ENCODE measurements around the gene GNAI1. TPM values are rescaled to one million over a fixed set of nuclear protein-coding genes. Genes with fewer than 3 reads are reported as not detected.

The GNAI1 gene
- 6.4 and 7.5 TPM in 2 replicates for total RNA-seq

GRCh38 chr7:80134536-80135308, at the start of gene GNAI1:
Gene GNAI1, plus strand, starts transcription at chr7:80134831. Its CDS starts 330 bp downstream, at chr7:80135161.
- intact Hi-C loops (cut with micrococcal nuclease) = loop anchor here (5.0 kb wide), 3 partner anchors 57 to 258 kb away; no protein-coding TSS in a partner anchor
- peak; percentile 11 for DNase-seq (ENCODE audit: low spot score)
- Mint-ChIP-seq H3K4me1 (ENCODE audit: low read depth) (peaks cover 26% of the 10 kb centered on the region), H3K9me3 (no peaks in the 10 kb centered on the region), H3K36me3 (ENCODE audit: low read depth) (no peaks in the 10 kb centered on the region), H3K4me3 (ENCODE audit: low read depth) (peak within 1 kb of the TSS; percentile 77), H3K27ac (peak within 1 kb of the TSS; percentile 60), H3K27me3 (ENCODE audit: low read depth) (peaks cover 51% of the 10 kb centered on the region)

GRCh38 chr7:80087051-80087770, 47.4 kb upstream of the GNAI1 start:
- peaks cover 4% of the 10 kb centered on the region for H3K27me3 Mint-ChIP-seq (ENCODE audit: low read depth)
- no peak overlapping the region for H3K27ac Mint-ChIP-seq
- DNase-seq (ENCODE audit: low spot score) = no peak
- no peaks in the 10 kb centered on the region for H3K9me3 Mint-ChIP-seq
- no peak overlapping the region for H3K4me3 Mint-ChIP-seq (ENCODE audit: low read depth)
- no peaks in the 10 kb centered on the region for H3K36me3 Mint-ChIP-seq (ENCODE audit: low read depth)
- intact Hi-C loops (cut with micrococcal nuclease) = no loop called here
- no peaks in the 10 kb centered on the region for H3K4me1 Mint-ChIP-seq (ENCODE audit: low read depth)

- Mint-ChIP-seq H3K27me3 (ENCODE audit: low read depth) (peaks cover 6% of the 10 kb centered on the region), H3K4me1 (ENCODE audit: low read depth) (no peaks in the 10 kb centered on the region), H3K9me3 (no peaks in the 10 kb centered on the region), H3K27ac (no peak overlapping the region), H3K4me3 (ENCODE audit: low read depth) (no peak overlapping the region), H3K36me3 (ENCODE audit: low read depth) (no peaks in the 10 kb centered on the region)
- intact Hi-C loops (cut with micrococcal nuclease) = no loop called here
- no peak for DNase-seq (ENCODE audit: low spot score)
Observed at GRCh38 chr7:80087771-80088170, 46.9 kb upstream of the GNAI1 start.

- H3K27me3 Mint-ChIP-seq (ENCODE audit: low read depth) = peaks cover 6% of the 10 kb centered on the region
- H3K27ac Mint-ChIP-seq = no peak overlapping the region
- intact Hi-C loops (cut with micrococcal nuclease) = no loop called here
- DNase-seq (ENCODE audit: low spot score) = no peak
- H3K4me3 Mint-ChIP-seq (ENCODE audit: low read depth) = no peak overlapping the region
- no peaks in the 10 kb centered on the region for H3K36me3 Mint-ChIP-seq (ENCODE audit: low read depth)
- no peaks in the 10 kb centered on the region for H3K9me3 Mint-ChIP-seq
- no peaks in the 10 kb centered on the region for H3K4me1 Mint-ChIP-seq (ENCODE audit: low read depth)
Observed at GRCh38 chr7:80088705-80089104, 45.9 kb upstream of the GNAI1 start.

GRCh38 chr7:80089366-80089765, 45.3 kb upstream of the GNAI1 start:
- peaks cover 6% of the 10 kb centered on the region for H3K27me3 Mint-ChIP-seq (ENCODE audit: low read depth)
- no peak overlapping the region for H3K27ac Mint-ChIP-seq
- no peak for DNase-seq (ENCODE audit: low spot score)
- no peaks in the 10 kb centered on the region for H3K9me3 Mint-ChIP-seq
- no peaks in the 10 kb centered on the region for H3K36me3 Mint-ChIP-seq (ENCODE audit: low read depth)
- H3K4me3 Mint-ChIP-seq (ENCODE audit: low read depth) = no peak overlapping the region
- H3K4me1 Mint-ChIP-seq (ENCODE audit: low read depth) = no peaks in the 10 kb centered on the region
- intact Hi-C loops (cut with micrococcal nuclease) = no loop called here

GRCh38 chr7:80093349-80093748, 41.3 kb upstream of the GNAI1 start:
- H3K4me1 Mint-ChIP-seq (ENCODE audit: low read depth) = no peaks in the 10 kb centered on the region
- intact Hi-C loops (cut with micrococcal nuclease) = loop anchor here (10.0 kb wide), 1 partner anchor 361 kb away; no protein-coding TSS in a partner anchor
- H3K27me3 Mint-ChIP-seq (ENCODE audit: low read depth) = peaks cover 7% of the 10 kb centered on the region
- H3K27ac Mint-ChIP-seq = no peak overlapping the region
- no peaks in the 10 kb centered on the region for H3K36me3 Mint-ChIP-seq (ENCODE audit: low read depth)
- DNase-seq (ENCODE audit: low spot score) = no peak
- no peaks in the 10 kb centered on the region for H3K9me3 Mint-ChIP-seq
- no peak overlapping the region for H3K4me3 Mint-ChIP-seq (ENCODE audit: low read depth)

GRCh38 chr7:80095545-80095944, 39.1 kb upstream of the GNAI1 start:
- no peak for DNase-seq (ENCODE audit: low spot score)
- H3K4me1 Mint-ChIP-seq (ENCODE audit: low read depth) = no peaks in the 10 kb centered on the region
- H3K9me3 Mint-ChIP-seq = no peaks in the 10 kb centered on the region
- H3K4me3 Mint-ChIP-seq (ENCODE audit: low read depth) = no peak overlapping the region
- H3K27ac Mint-ChIP-seq = no peak overlapping the region
- no peaks in the 10 kb centered on the region for H3K36me3 Mint-ChIP-seq (ENCODE audit: low read depth)
- intact Hi-C loops (cut with micrococcal nuclease) = loop anchor here (1.0 to 10.0 kb wide), 2 partner anchors 297 to 359 kb away; no protein-coding TSS in a partner anchor
- H3K27me3 Mint-ChIP-seq (ENCODE audit: low read depth) = peaks cover 11% of the 10 kb centered on the region

GRCh38 chr7:80097756-80098155, 36.9 kb upstream of the GNAI1 start:
- Mint-ChIP-seq H3K9me3 (no peaks in the 10 kb centered on the region), H3K27ac (no peak overlapping the region), H3K27me3 (ENCODE audit: low read depth) (peaks cover 8% of the 10 kb centered on the region), H3K36me3 (ENCODE audit: low read depth) (no peaks in the 10 kb centered on the region), H3K4me1 (ENCODE audit: low read depth) (no peaks in the 10 kb centered on the region), H3K4me3 (ENCODE audit: low read depth) (no peak overlapping the region)
- intact Hi-C loops (cut with micrococcal nuclease) = loop anchor here (10.0 kb wide), 1 partner anchor 357 kb away; no protein-coding TSS in a partner anchor
- DNase-seq (ENCODE audit: low spot score) = no peak

GRCh38 chr7:80098795-80099194, 35.8 kb upstream of the GNAI1 start:
- H3K4me3 Mint-ChIP-seq (ENCODE audit: low read depth) = no peak overlapping the region
- no peak for DNase-seq (ENCODE audit: low spot score)
- no peaks in the 10 kb centered on the region for H3K9me3 Mint-ChIP-seq
- no peaks in the 10 kb centered on the region for H3K4me1 Mint-ChIP-seq (ENCODE audit: low read depth)
- peaks cover 8% of the 10 kb centered on the region for H3K27me3 Mint-ChIP-seq (ENCODE audit: low read depth)
- H3K27ac Mint-ChIP-seq = no peak overlapping the region
- no peaks in the 10 kb centered on the region for H3K36me3 Mint-ChIP-seq (ENCODE audit: low read depth)
- intact Hi-C loops (cut with micrococcal nuclease) = loop anchor here (10.0 kb wide), 1 partner anchor 356 kb away; no protein-coding TSS in a partner anchor

GRCh38 chr7:80100254-80100653, 34.4 kb upstream of the GNAI1 start:
- H3K9me3 Mint-ChIP-seq = no peaks in the 10 kb centered on the region
- intact Hi-C loops (cut with micrococcal nuclease) = no loop called here
- no peaks in the 10 kb centered on the region for H3K36me3 Mint-ChIP-seq (ENCODE audit: low read depth)
- no peak overlapping the region for H3K27ac Mint-ChIP-seq
- no peak for DNase-seq (ENCODE audit: low spot score)
- peaks cover 10% of the 10 kb centered on the region for H3K27me3 Mint-ChIP-seq (ENCODE audit: low read depth)
- H3K4me1 Mint-ChIP-seq (ENCODE audit: low read depth) = peaks cover under 1% of the 10 kb centered on the region
- no peak overlapping the region for H3K4me3 Mint-ChIP-seq (ENCODE audit: low read depth)

GRCh38 chr7:80105701-80106408, 28.8 kb upstream of the GNAI1 start:
- Mint-ChIP-seq H3K27me3 (ENCODE audit: low read depth) (peaks cover 2% of the 10 kb centered on the region), H3K4me3 (ENCODE audit: low read depth) (no peak overlapping the region), H3K9me3 (no peaks in the 10 kb centered on the region), H3K4me1 (ENCODE audit: low read depth) (peaks cover 19% of the 10 kb centered on the region), H3K27ac (no peak overlapping the region), H3K36me3 (ENCODE audit: low read depth) (no peaks in the 10 kb centered on the region)
- intact Hi-C loops (cut with micrococcal nuclease) = no loop called here
- DNase-seq (ENCODE audit: low spot score) = no peak

- H3K4me1 Mint-ChIP-seq (ENCODE audit: low read depth) = peaks cover 19% of the 10 kb centered on the region
Observed at GRCh38 chr7:80106498-80107113, 28.0 kb upstream of the GNAI1 start.

More at GRCh38 chr7:80106498-80107113, 28.0 kb upstream of the GNAI1 start:
- peak overlapping the region; percentile 5 for H3K4me3 Mint-ChIP-seq (ENCODE audit: low read depth)
- intact Hi-C loops (cut with micrococcal nuclease) = no loop called here
- peaks cover 2% of the 10 kb centered on the region for H3K27me3 Mint-ChIP-seq (ENCODE audit: low read depth)
- no peaks in the 10 kb centered on the region for H3K9me3 Mint-ChIP-seq
- H3K27ac Mint-ChIP-seq = peak overlapping the region; percentile 26
- DNase-seq (ENCODE audit: low spot score) = no peak
- H3K36me3 Mint-ChIP-seq (ENCODE audit: low read depth) = no peaks in the 10 kb centered on the region

Measured in activated T-helper 2 cell treated with anti-CD3 and anti-CD28 coated beads, Interferon-gamma antibody, Interleukin-2, Interleukin-4, amounts not matched to agents 10 μg/mL and 5 μg/mL and 100 μg/mL, durations not matched to agents 14 hours and 24 hours and 36 hours (primary cell).